RWPE2 (cell line): Measurements from ENCODE around the gene ENTPD6.
A peak's percentile ranks its signal among the peaks of the same experiment; 100 is the strongest.

ENCODE experiments used
- ATAC-seq: fragments of 200-7000 bp; cut with Tn5 transposase; 3 replicates; pipeline ENCODE4 v1.9.1; 2021; ENCODE audit warnings: low read depth
- DNase-seq: peaks from one replicate; pipeline ENCODE4 v3.0.0-alpha.2; 2020; ENCODE audit warnings: low spot score
- H3K27ac ChIP-seq: fragments of 450-650 bp; 2 replicates; pipeline ENCODE4 v1.5.1; 2017; ENCODE audit warnings: mild to moderate bottlenecking; ENCODE audit not compliant: poor library complexity, severe bottlenecking
- H3K27me3 ChIP-seq: fragments of 250-450 bp; sonication (Bioruptor Pico); 2 replicates; pipeline ENCODE4 v1.5.1; 2021; ENCODE audit warnings: mild to moderate bottlenecking, moderate library complexity; ENCODE audit not compliant: insufficient read depth, poor library complexity, severe bottlenecking
- H3K36me3 ChIP-seq: fragments of 250-450 bp; sonication (Bioruptor Pico); 2 replicates; pipeline ENCODE4 v1.5.1; 2020; ENCODE audit warnings: low read depth, mild to moderate bottlenecking, moderate library complexity
- H3K4me1 ChIP-seq: fragments of 250-450 bp; sonication (Bioruptor Pico); 2 replicates; pipeline ENCODE4 v1.5.1; 2021; ENCODE audit warnings: mild to moderate bottlenecking, moderate library complexity; ENCODE audit not compliant: insufficient read depth, poor library complexity, severe bottlenecking
- H3K4me3 ChIP-seq: fragments of 250-450 bp; sonication (Bioruptor Pico); 2 replicates; pipeline ENCODE4 v1.5.1; 2021; ENCODE audit warnings: mild to moderate bottlenecking, moderate library complexity; ENCODE audit not compliant: severe bottlenecking
- H3K9me3 ChIP-seq: fragments of 250-450 bp; sonication (Bioruptor Pico); 2 replicates; pipeline ENCODE4 v1.5.1; 2021; ENCODE audit warnings: mild to moderate bottlenecking, moderate library complexity; ENCODE audit not compliant: severe bottlenecking
- CTCF ChIP-seq: fragments of 450-650 bp; IDR thresholded peaks from one replicate; pipeline ENCODE4 v1.5.1; 2017; ENCODE audit warnings: mild to moderate bottlenecking, moderate library complexity; ENCODE audit not compliant: poor library complexity, severe bottlenecking

ENTPD6 gene

GRCh38 chr20:25226433-25227316 lies 31.2 kb downstream of the ENTPD6 start:
- ATAC-seq (no peak), DNase-seq (no peak)
- no peaks in the 10 kb centered on the region for H3K27me3 ChIP-seq
- H3K4me3 ChIP-seq = no peak overlapping the region
- TF ChIP-seq CTCF = no peak
- peak overlapping the region; percentile 66 for H3K27ac ChIP-seq
- peaks cover 40% of the 10 kb centered on the region for H3K4me1 ChIP-seq
- peaks cover 20% of the 10 kb centered on the region for H3K36me3 ChIP-seq
- H3K9me3 ChIP-seq = no peaks in the 10 kb centered on the region

GRCh38 chr20:25227317-25227831 lies 31.9 kb downstream of the ENTPD6 start:
- H3K4me3 ChIP-seq = no peak overlapping the region
- no peaks in the 10 kb centered on the region for H3K27me3 ChIP-seq
- H3K36me3 ChIP-seq = peaks cover 20% of the 10 kb centered on the region
- H3K9me3 ChIP-seq = no peaks in the 10 kb centered on the region
- peak overlapping the region; percentile 66 for H3K27ac ChIP-seq
- peak; percentile 10 for ATAC-seq
- DNase-seq = no peak
- H3K4me1 ChIP-seq = peaks cover 42% of the 10 kb centered on the region
- no peak for TF ChIP-seq CTCF

GRCh38 chr20:25229486-25230165 lies 34.1 kb downstream of the ENTPD6 start:
- peak overlapping the region; percentile 97 for H3K27ac ChIP-seq
- no peaks in the 10 kb centered on the region for H3K27me3 ChIP-seq
- DNase-seq (no peak), ATAC-seq (no peak)
- no peaks in the 10 kb centered on the region for H3K9me3 ChIP-seq
- TF ChIP-seq CTCF = no peak
- no peak overlapping the region for H3K4me3 ChIP-seq
- H3K36me3 ChIP-seq = peaks cover 13% of the 10 kb centered on the region
- peaks cover 46% of the 10 kb centered on the region for H3K4me1 ChIP-seq

- no peaks in the 10 kb centered on the region for H3K27me3 ChIP-seq
- ATAC-seq = no peak
- DNase-seq = no peak
These were observed 34.8 kb downstream of the ENTPD6 start for GRCh38 chr20:25230166-25230831.

More at GRCh38 chr20:25230166-25230831, 34.8 kb downstream of the ENTPD6 start:
- peak overlapping the region; percentile 97 for H3K27ac ChIP-seq
- no peak for TF ChIP-seq CTCF
- no peak overlapping the region for H3K4me3 ChIP-seq
- no peaks in the 10 kb centered on the region for H3K9me3 ChIP-seq
- peaks cover 8% of the 10 kb centered on the region; the same call in 1 of the 2 replicates for H3K36me3 ChIP-seq
- peaks cover 53% of the 10 kb centered on the region for H3K4me1 ChIP-seq
